DMS 273 (cell line): ENCODE results near the gene TFAP2B.

Experiments
- DNase-seq: peaks from one replicate; lab custom pipeline; 2025; ENCODE audit not compliant: unreplicated experiment; lab: John Stamatoyannopoulos, UW

Gene TFAP2B

DNA sequence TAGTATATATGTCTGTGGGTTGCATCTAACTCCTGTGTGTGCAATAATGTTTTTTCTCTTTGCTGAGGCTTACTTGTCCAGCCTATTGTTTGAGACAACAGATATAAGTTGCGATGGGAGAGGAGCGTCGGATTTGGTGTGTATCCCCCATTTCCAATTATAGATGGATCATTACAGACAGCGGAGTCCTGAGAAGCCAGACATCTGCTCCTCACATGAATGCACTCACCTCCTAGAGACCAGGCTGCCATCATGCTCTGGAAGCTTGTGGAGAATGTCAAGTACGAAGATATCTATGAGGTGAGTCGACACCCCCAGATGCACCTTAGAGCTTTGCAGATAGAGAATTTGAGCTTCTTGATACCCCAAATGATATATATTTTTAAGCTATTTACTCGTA is at the start of gene TFAP2B:
TSS of gene TFAP2B (plus strand) at position 199 of the 400 bp plus-strand sequence. CDS start at position 220, 21 bp downstream.
- DNase-seq: no peak

DNA sequence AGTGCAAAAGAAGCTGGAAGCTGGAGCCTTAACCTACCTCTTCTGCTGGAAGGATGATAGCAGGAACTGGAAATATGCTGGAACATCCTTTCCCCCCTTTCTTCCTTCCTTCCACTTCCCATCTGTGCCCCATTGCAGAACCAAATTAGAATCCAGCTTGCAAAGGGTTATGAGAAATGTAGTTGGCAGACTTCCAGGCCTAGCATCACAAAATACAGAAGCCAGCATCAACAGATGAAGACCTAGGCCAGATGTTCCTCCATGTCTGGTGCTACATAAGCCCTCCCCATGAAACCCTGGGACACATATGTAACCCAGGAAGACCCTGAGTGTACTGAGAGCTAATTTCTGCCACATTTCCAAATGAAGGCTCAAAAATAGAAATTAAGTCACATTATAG is 40.0 kb upstream of the TFAP2B start:
- no peak for DNase-seq

DNA sequence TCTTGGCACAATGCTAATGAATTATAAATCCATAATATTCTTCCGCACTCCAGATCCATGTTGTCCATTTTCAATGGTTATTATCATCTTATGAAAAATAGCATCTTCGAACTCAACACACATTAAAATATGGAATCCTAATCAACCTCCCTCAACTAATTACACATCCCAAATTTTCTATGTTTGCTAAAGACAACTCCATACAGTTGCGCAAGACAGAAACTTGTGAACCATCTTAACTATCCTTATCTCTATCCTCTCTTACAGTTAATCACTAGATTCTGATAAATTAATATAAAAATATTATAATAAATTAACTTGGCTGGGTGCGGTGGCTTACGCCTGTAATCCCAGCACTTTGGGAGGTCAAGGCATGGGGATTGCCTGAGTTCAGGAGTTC is 38.3 kb upstream of the TFAP2B start:
- no peak for DNase-seq

DNA sequence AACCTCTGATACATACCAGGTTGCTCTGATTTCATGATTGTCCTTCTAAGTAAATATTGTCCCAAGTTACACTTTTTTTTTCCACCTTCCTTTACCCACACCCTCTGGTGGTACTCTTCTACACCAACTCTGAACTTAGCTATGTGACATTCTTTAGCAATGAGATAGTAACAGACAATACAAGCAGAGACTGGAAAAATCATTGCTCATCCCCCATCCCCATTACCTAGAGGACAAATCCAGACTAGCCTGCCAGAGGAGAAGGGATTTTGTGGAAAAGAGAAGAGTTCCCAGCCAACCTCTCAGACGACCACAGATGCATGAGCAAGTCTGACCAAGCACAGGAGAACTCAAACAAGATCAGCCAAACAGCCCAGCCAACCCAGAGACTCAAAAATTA is 32.8 kb upstream of the TFAP2B start:
- DNase-seq: no peak

DNA sequence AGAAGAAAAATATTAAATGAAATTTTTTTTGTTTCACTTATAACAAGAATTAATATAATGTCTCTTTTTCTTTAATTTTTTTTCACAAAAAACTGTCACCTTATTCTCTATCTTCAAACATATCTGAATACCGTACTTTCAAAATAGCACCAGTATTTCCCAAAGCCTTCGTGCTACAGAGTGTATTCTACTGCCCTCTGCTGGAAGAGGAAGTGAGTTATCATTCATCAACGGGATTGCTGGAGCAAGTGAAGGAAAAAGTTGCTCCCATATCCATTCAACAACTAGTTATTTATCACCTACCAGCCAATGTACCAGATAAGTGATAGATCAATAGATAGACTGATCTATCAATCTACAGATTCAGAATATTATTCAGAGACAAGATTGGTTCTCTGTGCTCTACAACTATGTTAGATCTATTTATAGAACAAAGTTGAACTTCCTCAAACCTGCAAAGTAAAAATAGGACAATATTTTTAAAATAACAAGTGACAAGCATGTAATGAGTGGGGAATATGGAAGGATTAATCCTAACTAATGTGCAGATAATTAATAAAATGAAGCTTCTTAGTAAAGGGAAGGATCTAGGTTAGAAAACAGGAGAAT is 26.7 kb upstream of the TFAP2B start:
- DNase-seq: peak; percentile 73

DNA sequence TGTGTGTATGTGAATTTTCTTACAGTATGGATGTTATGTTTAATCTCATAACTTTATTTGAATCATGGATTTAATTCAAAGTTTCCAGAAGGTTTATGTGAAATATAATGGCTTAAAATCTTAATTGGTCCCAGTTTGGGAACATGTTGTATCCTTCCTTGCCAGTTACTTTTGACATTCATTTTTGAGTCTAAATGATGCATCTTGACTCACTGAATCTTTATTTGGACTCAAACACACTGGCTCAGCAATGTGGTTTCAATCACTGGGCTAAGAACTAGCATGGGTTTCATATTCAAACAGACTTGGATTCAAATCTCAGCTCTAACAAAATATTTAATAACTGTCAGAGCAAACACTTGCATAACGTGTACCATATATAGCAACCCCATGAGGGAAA is 25.9 kb upstream of the TFAP2B start:
- DNase-seq: no peak

DNA sequence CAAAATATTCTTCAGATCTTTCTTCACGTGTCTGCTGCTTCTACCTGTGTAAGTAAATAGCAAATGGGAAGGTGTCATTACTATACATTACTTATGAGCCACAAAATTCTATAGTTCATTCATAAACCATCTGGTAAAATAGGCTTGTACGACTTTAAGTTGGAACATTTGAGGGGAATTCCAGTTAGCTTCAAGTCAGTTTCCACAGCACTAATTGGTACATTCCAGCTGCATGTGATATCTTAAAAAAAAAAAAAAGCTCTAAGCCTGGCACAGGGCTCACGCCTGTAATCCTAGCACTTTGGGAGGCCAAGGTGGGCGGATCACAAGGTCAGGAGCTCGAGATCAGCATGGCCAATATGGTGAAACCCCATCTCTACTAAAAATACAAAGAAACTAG is 23.1 kb upstream of the TFAP2B start:
- DNase-seq: no peak

DNA sequence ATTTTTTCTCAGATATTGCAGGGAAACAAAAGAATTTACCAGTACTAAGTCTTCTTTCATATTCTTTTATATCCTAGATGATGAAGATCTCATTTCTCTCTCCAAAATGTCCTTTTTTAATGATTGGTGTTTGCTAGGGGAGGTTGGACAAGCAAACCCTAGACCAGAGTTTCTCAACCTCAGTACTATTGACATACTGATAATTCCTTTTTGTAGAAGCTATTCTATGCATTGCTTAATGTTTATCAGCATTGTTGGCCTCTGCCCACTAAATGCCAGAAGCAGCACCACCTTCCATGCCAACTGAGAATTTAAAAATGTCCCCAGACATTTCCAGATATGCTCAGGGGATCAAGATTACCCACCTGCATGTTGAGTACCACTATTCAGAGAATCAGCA is 14.4 kb upstream of the TFAP2B start:
- no peak for DNase-seq

DNA sequence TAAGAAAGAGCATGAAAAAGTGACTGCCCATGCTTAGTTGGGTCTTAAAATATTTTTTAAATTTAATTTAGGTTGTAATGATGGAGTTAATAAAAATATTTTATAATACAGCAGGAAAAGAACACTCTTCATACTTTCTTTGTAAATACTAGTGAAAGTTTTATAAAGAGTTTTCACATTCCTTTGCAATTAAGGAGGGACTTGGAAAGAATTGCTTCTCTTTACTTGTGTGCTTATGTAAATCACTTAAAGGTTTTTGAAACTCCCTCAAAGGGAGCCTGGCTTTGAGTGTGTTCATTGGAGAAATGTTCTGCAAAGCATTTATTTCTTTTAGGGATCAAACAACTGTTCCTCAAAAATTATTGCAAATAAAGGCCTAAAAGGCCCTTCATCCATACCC is 11.6 kb upstream of the TFAP2B start:
- no peak for DNase-seq

DNA sequence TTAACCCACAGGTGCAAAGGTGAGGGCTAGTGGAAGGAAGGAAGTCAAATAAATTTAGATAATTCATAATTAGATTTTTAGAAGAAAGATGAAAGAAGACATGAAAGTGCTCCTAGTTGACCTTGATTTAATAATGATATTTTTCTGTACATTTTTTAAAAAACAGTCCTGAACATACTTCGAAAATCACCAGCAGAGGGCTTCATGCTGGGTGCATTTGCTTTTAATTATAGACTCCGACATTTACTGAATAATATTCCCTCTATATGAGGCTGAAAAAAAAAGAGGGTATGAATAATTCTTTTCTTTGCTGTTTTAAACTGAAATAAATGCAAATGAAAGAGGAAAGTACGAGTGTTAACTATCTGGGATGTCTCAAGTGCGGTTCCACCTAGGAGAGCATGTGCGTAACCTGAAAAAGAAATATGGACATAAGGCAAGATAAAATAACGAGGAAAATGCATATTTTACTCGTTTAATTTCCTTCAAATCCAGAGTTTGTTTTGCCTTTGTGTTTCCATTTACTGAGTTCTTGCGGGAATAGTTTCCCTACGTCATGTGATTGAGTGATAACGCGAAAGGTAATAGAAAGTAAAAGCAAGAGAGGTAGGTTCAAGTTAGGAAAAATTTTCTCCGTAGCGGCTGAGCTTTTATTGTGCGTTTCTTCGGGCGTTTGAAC is 3.1 kb upstream of the TFAP2B start:
- no peak for DNase-seq

DNA sequence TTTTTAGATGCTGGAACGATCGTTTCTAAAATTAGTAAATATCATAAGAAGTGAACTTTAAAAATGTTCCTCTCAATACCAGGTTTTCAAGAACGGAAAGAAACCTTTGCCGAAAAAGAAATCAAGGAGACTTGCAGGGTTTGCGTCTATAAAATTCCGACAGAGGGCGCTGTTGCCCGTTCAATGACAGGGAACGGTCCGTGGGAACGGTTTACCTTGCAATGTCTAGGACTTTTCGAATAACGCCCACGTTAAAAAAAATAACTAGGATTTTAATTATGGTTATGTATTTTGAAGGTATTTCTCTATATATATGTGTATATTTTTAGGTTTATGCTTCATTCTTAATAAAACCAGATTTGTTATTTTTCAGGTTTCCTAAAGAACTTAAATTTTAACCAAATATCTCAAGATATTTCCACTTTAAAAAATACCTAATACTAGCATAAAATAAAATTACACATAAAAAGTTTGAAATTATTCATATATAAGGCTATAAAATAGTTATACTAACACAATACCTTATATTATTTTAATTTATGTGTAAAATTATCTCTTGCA is 2.5 kb upstream of the TFAP2B start:
- DNase-seq: peak; percentile 84

DNA sequence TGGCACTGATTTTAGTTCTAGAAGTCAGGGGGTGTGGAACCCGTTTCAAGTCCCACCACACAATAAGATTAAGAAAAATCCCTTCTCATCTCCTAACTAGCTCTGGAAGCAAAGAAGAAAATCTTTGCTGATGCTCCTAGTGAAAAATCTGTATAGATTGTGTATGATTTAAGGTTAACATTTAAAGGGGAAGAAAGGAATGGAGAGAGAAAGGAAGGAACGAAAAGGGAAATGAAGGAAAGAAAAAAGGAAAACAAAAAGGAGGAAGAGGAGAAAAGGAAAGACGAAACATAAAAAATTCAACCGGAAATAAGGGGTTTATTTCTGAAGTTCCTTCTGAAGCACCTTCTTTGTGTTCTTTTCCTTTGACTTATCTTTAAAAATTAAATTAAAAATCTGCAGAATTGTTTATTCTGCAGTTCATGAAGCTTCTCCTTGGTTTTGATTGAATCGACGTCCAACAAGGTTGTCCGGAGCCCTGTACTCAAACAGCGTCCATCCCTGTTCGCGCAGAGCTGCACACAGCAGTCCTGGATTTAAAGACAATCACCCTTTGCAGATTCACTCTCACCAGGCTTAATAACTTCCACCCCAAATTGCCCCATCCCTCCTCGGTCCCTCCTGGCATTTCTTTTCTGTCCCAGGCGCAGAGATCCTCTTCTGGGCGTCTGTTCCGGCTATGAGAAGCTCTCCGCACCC is 1.6 kb upstream of the TFAP2B start:
- DNase-seq: no peak

DNA sequence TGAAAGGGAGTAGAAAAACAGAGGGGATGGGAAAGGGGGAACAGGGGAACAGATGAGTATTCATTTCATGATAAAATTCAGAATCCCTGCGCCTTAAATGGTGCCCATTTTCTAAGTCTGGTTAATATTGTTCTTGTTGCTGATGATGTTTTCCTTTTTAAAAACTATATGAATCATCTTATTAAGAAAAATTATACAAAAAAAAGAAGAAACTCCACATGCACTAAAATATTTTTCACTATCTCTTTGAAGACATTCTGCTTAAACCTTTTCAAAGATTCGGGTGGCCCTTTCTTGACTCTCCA is 1.1 kb upstream of the TFAP2B start:
- no peak for DNase-seq

DNA sequence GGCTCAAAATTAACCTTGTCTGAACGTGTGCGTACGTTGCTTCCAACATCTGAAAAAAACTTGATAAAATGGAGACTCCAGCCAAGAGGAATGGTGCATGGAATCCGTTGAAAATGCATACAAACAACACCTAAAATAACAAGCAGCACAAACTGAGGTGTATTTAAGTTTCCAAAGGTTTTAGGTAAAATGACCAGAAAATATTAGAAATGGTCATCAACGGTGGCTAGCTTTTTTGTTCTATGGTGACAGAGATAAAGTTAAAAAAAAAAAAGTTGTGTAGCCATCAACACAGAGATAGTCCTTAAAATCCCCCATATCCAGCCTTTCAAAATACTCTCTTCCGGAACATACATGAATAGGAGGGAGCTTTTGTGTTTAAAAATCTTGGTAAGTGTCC is 651 bp upstream of the TFAP2B start:
- DNase-seq: no peak

DNA sequence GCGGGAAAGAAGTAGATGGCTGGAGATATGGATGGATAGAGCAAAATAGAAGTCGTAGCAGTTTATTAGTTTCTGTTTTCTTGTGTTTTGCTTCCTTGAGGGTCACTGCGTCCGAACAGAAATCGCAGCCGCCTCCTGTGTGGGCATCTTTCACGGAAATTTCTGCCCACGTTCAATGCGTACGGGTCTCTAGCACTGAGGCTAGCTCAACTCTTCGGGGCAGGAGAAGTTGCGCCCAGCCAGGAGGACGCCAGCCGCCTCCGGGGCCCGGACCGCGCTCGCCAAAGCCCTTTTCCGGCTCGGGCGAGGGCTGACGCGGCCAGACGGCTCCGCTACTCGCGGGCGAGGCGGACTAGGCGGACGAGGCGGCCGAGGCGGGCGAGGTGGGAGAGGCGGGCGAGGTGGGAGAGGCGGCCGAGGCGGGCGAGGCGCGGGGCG is 814 bp downstream of the TFAP2B start:
- no peak for DNase-seq

DNA sequence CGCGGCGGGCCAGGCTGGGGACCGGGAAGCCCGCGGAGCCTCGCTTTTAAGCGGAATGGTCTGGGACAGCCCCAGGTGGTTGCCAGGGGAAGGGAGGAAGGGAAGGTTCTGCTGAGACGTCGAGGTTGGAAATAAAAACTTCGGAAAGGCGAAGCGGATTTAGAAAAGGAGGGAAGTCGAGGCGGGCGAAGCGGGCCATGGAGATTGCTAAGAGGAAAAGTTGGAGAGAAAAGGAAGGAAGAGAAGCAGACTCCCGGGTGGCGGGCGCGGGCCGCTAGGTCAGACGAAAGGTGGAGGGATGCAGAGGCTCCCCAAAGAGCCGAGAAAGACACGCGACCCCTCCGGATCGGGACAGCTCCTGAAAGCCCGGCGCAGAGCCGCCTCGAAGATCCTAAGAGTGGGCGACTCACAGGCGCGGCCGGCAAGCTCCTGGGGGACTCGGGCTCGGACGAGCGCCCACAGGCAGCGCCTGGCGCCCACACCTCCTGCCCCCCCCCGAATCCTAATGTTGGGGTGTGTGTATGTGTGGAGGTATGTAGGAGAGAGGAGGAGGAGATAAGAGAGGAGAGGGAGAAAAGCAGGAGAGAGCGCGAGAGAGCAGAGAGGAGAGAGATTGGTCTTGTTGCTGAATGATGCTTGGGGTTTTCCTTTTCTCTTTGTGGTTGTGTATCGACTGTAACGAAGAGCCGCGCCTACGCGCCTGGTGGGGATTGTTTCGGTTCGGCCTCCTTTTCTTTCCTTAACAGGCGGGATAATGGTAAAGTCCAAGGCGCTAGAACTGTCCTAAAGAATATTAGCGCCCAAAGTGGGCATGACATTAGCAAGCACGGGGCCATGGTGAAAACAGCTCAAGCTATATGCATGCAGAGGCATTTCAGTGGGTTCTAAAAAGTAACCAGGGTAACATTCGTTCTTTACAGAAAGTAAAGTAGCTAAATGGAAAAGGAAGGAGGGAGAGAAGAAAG is 1.5 kb downstream of the TFAP2B start:
- DNase-seq: no peak

DNA sequence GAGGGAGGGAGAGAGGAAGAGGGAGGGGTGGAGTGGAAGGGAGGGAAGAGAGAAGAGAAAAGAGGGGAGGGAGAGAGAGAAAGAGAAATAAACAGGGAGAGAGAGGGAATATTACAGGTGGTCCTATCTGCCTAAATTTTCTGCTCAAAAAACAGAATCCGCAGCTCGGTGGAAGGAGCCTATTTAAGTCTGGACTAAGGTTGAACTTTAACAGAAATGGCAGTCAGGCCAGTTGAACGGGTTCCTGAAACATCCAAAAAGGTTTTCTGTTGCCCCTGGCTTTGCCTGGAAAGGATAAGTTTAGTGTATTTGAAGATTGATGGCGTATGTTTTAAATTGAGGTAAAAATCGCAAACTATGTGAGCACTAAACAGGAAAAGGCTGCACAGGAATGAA is 2.2 kb downstream of the TFAP2B start:
- no peak for DNase-seq

DNA sequence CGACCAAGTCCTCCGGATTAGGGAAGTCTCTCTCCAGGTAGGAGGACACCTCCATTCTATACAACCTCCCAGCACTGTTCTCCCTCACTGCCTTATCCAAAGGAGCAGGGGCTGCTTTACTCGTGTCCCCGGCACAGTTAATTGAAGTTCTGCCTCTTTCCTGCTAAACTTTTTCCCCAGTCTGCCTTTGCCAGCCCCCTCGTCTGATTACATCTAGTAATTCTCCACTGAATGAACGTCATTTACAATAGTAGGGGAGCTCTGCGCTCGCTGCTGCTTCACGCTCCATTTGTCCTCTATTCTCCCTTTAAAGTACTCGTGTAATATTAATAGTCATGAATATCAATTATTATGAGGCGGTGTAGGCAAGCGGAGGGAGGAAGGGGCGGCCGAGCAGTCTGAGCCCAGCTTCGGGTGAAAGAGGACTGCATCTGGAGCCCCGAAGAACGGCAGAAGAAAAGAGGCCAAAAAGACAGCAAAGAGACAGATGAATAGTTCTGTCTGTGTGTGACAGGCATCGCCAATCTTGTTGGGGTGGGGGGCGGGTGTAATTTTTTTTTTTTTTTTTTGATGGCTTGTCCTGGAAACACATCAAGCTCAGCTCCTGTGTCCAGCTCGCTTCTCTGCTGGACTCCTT is 2.9 kb downstream of the TFAP2B start:
- DNase-seq: no peak

DNA sequence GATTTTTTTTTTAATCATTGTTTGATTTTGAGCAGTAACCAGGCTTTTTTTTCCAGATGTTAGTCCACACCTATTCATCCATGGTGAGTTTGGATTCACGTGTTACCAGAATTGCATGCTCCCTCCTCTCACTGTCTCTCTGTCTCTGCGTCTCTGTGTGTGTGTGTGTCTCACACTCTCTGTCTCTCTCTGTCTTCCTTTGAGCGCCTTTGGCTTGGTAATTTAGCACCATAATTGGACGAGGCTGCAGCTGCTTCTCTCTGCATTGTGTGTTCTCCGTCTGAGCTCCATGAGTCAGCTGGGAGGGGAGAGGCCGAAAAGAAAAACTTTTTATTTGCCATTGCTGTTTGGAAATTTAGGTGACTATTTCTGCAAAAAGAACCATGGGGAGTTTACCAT is 3.4 kb downstream of the TFAP2B start:
- no peak for DNase-seq

DNA sequence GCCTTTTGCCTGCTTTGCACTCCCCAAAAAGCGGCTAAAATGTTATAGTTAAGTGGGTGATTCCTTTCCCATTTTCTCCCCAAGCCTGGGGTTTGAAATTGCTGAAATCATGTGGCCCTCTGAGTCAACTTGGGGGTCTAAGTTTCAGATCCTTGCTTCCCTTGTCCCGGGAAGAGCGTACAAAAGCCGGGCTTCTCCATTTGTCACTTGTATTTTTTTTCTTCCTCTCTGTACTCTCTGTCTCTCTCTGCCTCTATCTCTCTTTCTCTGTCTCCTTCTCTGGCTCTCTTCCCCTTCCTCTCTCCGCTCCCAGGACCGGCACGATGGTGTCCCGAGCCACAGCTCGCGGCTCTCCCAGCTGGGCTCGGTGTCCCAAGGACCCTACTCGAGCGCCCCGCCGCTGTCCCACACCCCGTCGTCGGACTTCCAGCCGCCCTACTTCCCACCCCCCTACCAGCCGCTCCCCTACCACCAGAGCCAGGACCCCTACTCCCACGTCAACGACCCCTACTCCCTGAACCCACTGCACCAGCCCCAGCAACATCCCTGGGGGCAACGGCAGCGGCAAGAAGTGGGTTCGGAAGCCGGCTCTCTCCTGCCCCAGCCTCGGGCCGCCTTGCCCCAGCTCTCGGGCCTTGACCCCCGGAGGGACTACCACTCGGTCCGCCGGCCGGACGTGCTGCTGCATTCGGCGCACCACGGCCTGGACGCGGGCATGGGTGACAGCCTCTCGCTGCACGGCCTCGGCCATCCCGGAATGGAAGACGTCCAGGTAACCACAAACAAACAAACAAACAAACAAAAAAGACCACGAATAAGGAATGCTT is 4.6 kb downstream of the TFAP2B start:
- no peak for DNase-seq
